NT2/D1 (cell line): ENCODE results near the gene AFF3.

Experiments
- SUZ12 ChIP-seq: IDR thresholded peaks from 2 replicates; pipeline ENCODE4 v1.6.1; 2011; ENCODE audit not compliant: insufficient read length, insufficient read depth; ENCODE audit errors: extremely low read depth
- YY1 ChIP-seq: IDR thresholded peaks from 2 replicates; pipeline ENCODE4 v1.6.1; 2011; ENCODE audit not compliant: insufficient read length, insufficient read depth
- ZNF274 ChIP-seq: IDR thresholded peaks from 2 replicates; pipeline ENCODE4 v1.6.1; 2011; ENCODE audit warnings: mild to moderate bottlenecking, low read depth, low read length

GRCh38 chr2:99949963-99950362, 192.4 kb downstream of the AFF3 start:
- TF ChIP-seq ZNF274 (no peak), YY1 (no peak), SUZ12 (no peak)
